Heart left ventricle (tissue), 16 donors: ENCODE data around the gene TMEM185B. TPM values are rescaled to one million over a fixed set of nuclear protein-coding genes. Genes with fewer than 3 reads are reported as not detected.
"Not testable (repeated sequence)": the region's sequence is repeated elsewhere in the genome, so short reads cannot be mapped to it uniquely, and the experiment has no call there.

Experiments used
- ATAC-seq, 4 donors: fragments of 200-7000 bp; cut with Tn5 transposase; one replicate each; pipeline ENCODE4 v1.9.1; 2020 to 2022; ENCODE audit warnings: moderate library complexity in 4 of 4, mild to moderate bottlenecking in 3 of 4, moderate number of reproducible peaks in 1 of 4
- DNase-seq, 5 donors: peaks; one replicate each; pipeline ENCODE4 v3.0.0-alpha.2; 2020
- H3K27ac ChIP-seq, 12 donors: fragments of 200-600 bp; sonication (generic) in 4 of 12; one replicate each; pipeline versions ENCODE4 v1.5.0 to v1.8.0; 2016 to 2022; ENCODE audit warnings: mild to moderate bottlenecking in 2 of 12
- H3K27me3 ChIP-seq, 9 donors: fragments of 200-600 bp; sonication (generic) in 2 of 9; one replicate each; pipeline versions ENCODE4 v1.5.1 to v1.8.0; 2016 to 2022; ENCODE audit warnings: mild to moderate bottlenecking in 3 of 9
- H3K36me3 ChIP-seq, 9 donors: fragments of 200-600 bp; sonication (generic) in 2 of 9; one replicate each; pipeline versions ENCODE4 v1.5.0 to v1.8.0; 2018 to 2022; ENCODE audit warnings: mild to moderate bottlenecking in 2 of 9
- H3K4me1 ChIP-seq, 12 donors: fragments of 200-600 bp; sonication (generic) in 4 of 12; one replicate each; pipeline versions ENCODE4 v1.5.0 to v1.8.0; 2016 to 2022; ENCODE audit warnings: mild to moderate bottlenecking in 3 of 12
- H3K4me3 ChIP-seq, 12 donors: fragments of 200-600 bp; sonication (generic) in 4 of 12; one replicate each; pipeline versions ENCODE4 v1.5.0 to v1.8.0; 2017 to 2022; ENCODE audit warnings: mild to moderate bottlenecking in 9 of 12, moderate library complexity in 4 of 12
- H3K9me3 ChIP-seq, 12 donors: fragments of 200-600 bp; sonication (generic) in 4 of 12; one replicate each; pipeline versions ENCODE4 v1.5.0 to v1.8.0; 2016 to 2022; ENCODE audit warnings: mild to moderate bottlenecking in 1 of 12
- POLR2A ChIP-seq, 2 donors: fragments of 450-650 bp; IDR thresholded peaks; one replicate each; pipeline ENCODE4 v1.6.1; 2017; ENCODE audit warnings: antibody characterized with exemption in 2 of 2, mild to moderate bottlenecking in 2 of 2, moderate library complexity in 2 of 2
- WGBS, 4 donors: extraction: QIAGEN DNeasy Blood & Tissue Kit in 2 of 4; methylation state at CpG; one replicate each; pipeline versions ENCODE4 v1.1.5 to v1.1.7; 2013 to 2018; 5-methylcytosine and 5-hydroxymethylcytosine counted together
- intact Hi-C, 10 donors: fragments of 100-400 bp; cut with DNase I; formaldehyde crosslinking; loops; one replicate each; pipeline versions ENCODE4 v1.11.1 to v1.14.2; 2022
- polyA plus RNA-seq, 2 donors: library from polyadenylated mRNA; stranded (reverse); fragments of 200-250 nt; gene quantifications; one replicate each; pipeline ENCODE4 v1.2.3, GENCODE V29; 2013
- total RNA-seq, 9 donors: library from RNA; depleted of rRNA in 2 of 9; stranded (reverse); fragments of >200 nt in 2 of 9; fragmentation: NEBNext Ultra II Directional in 3 of 9; extraction: Animal tissue kit (Norgen Biotek cat#: 25700) in 3 of 9; gene quantifications; one replicate each; pipeline versions ENCODE4 v1.1.0 to v1.2.4, GENCODE V29; 2016 to 2023
- TF ChIP-seq, protein P1 (sequence below), 12 donors: fragments of 200-600 bp; sonication (generic) in 4 of 12; IDR thresholded peaks; one replicate each; pipeline versions ENCODE4 v1.5.0 to v1.8.0; 2018 to 2022; ENCODE audit warnings: antibody characterized with exemption in 12 of 12, mild to moderate bottlenecking in 5 of 12
- donor health status: ischemic (EF 13 %, LVEDD 7.1; RV severe dilation, severe dysfunction).
- donor health status: healthy with polysubstance abuse.
- donor health status: DM: no; HTN: yes; CAD: no.
- donor health status: DM: no; HTN: no; CAD: no.
- donor health status: ischemic (EF 25% LVEDD 6.9; RV normal size, moderate dysfunction).
- donor health status: ischemic (EF 25% LVEDD 5.7; RV mildly dilated, moderate dysfunction).
- donor health status: healthy.
- donor health status: DM: yes; HTN: yes; CAD: no.
- donor health status: ischemic (EF 35%, LVEDD 5.7; RV mildly dilated, moderate dysfunction).
- donor health status: nonischemic (EF 11% LVEDD 7.7; RV severe dilation, severe dysfunction).
- donor health status: DM: yes; HTN: yes; CAD: no.
- donor health status: PGD.
- donor health status: ischemic (EF 29% LVEDD 5.4; RV normal size, mild dysfunction).
- donor health status: nonischemic (EF 23%, LVEDD 6.1; RV moderate dilation, normal function).

TMEM185B gene
- total and polyA plus RNA-seq, 11 donors: 7.8 to 29.8 (median 22.5) TPM

DNA sequence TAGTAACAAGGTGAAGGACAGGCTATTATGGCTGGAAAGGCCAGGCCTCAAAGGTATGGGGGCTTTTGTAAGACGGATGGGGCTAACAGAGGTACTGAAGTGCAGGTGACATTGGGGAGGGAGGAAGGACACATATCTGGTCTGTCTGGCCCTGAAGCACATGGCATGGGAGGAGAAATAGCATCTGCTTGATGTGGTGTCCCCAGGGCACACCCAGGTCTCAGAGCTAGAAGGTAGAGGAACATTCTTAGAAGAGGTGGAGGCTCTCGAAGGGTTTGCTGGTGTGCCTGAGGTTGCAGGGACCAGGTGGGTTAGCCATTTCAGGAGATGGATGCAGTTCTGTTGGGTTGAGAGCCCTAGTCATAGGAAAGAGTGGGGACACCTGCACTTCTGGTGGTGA lies 39.0 kb upstream of the TMEM185B start:
- Histone ChIP-seq H3K9me3 (no peaks in the 10 kb centered on the region), H3K27ac (no peak overlapping the region), H3K36me3 (no peaks in the 10 kb centered on the region), H3K4me3 (no peak overlapping the region), H3K27me3 (no peaks in the 10 kb centered on the region), H3K4me1 (peaks cover 0 to 67% (median 27%) of the 10 kb centered on the region in 12 donors)
- no peak for DNase-seq
- ATAC-seq: no peak
- TF ChIP-seq, protein P1, sequence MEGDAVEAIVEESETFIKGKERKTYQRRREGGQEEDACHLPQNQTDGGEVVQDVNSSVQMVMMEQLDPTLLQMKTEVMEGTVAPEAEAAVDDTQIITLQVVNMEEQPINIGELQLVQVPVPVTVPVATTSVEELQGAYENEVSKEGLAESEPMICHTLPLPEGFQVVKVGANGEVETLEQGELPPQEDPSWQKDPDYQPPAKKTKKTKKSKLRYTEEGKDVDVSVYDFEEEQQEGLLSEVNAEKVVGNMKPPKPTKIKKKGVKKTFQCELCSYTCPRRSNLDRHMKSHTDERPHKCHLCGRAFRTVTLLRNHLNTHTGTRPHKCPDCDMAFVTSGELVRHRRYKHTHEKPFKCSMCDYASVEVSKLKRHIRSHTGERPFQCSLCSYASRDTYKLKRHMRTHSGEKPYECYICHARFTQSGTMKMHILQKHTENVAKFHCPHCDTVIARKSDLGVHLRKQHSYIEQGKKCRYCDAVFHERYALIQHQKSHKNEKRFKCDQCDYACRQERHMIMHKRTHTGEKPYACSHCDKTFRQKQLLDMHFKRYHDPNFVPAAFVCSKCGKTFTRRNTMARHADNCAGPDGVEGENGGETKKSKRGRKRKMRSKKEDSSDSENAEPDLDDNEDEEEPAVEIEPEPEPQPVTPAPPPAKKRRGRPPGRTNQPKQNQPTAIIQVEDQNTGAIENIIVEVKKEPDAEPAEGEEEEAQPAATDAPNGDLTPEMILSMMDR (IDR thresholded peaks at IDR 0.05): no peak
- TF ChIP-seq POLR2A (IDR thresholded peaks at IDR 0.05): no peak
- intact Hi-C loops: no loop called here
- WGBS, 4 donors: 64 to 88% (median 80%) methylated on average over 2 of the region's 2 CpGs

DNA sequence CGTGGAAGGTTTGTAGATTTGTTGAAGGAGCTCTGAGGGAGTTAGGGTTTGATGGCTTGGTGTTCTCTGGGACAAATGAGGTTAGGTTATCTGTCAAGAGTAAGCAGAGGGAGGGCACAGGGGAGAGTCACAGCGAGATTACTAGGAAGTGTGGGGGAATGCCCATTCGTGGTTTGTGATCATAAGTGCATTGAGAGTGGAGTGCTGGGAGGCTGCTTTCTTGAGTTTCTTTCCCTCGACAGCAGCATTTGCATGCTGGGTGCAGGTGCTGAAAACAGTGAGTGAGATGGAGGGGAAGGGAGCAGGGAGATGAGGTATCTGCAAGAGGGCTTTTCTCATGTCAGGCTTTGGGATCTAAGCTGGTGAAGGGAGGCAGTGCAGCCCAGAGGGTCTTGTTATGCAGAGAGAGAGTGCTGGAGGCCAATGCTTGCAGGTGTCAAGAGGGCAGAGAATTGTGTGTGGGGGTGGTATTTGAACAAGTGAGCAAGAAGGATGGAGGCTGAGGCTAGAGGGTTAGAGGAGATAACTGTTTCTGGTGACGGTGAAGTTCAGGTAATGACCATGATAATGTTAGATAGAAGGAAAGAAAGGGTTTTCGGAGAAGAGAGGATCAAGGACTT lies 38.3 kb upstream of the TMEM185B start:
- no peak for ATAC-seq
- intact Hi-C loops: no loop called here
- Histone ChIP-seq H3K4me3 (no peak overlapping the region), H3K4me1 (peaks cover 0 to 67% (median 29%) of the 10 kb centered on the region in 12 donors), H3K9me3 (no peaks in the 10 kb centered on the region), H3K27me3 (no peaks in the 10 kb centered on the region), H3K36me3 (no peaks in the 10 kb centered on the region), H3K27ac (no peak overlapping the region)
- DNase-seq: no peak
- TF ChIP-seq, protein P1 (IDR thresholded peaks at IDR 0.05): no peak
- TF ChIP-seq POLR2A (IDR thresholded peaks at IDR 0.05): no peak
- 85 to 87% (median 87%) methylated on average over 6 of the region's 6 CpGs for WGBS, 4 donors

DNA sequence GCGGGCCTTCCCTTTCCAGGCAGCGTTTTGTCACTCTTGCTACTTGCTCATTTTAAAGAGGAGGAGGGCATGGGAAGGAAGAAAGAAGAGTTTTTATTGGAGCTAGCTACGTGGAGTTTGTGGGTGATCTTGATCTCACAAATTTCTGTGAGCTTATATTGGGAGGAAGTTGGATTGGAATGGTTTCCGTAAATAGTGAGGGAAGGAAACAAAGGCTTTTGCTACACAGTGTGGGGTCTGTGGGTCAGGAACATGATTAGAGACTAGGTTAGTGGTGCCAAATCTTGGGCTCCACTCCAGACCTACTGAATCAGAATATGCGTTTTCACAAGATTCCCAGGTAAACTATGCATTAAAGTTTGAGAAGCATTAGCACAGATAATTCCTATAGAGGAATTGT lies 37.5 kb upstream of the TMEM185B start:
- H3K4me3 ChIP-seq: no peak overlapping the region
- ATAC-seq (peak in 1 of 4 donors; percentile 22), DNase-seq (no peak)
- intact Hi-C loops: no loop called here
- TF ChIP-seq POLR2A (IDR thresholded peaks at IDR 0.05): no peak
- TF ChIP-seq, protein P1 (IDR thresholded peaks at IDR 0.05): no peak
- H3K27ac ChIP-seq: peak overlapping the region in 1 of 12 donors; percentile 49
- no peaks in the 10 kb centered on the region for H3K27me3 ChIP-seq
- WGBS, 4 donors: 68 to 75% (median 71%) methylated on average over 5 of the region's 5 CpGs
- H3K9me3 ChIP-seq: no peaks in the 10 kb centered on the region
- H3K4me1 ChIP-seq: peaks cover 0 to 67% (median 37%) of the 10 kb centered on the region in 12 donors
- H3K36me3 ChIP-seq: no peaks in the 10 kb centered on the region

DNA sequence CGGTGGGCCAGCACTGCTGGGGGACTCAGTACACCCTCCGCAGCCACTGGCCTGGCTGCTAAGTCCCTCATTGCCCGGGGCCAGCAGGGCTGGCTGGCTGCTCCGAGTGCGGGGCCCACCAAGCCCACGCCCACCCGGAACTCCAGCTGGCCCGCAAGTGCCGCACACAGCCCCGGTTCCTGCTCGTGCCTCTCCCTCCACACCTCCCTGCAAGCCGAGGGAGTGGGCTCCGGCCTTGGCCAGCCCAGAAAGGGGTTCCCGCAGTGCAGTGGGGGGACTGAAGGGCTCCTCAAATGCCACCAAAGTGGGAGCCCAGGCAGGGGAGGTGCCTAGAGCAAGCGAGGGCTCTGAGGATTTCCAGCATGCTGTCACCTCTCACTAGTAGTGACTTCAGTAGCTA lies 36.7 kb upstream of the TMEM185B start:
- not testable (repeated sequence) for ATAC-seq, H3K27me3 ChIP-seq, H3K4me3 ChIP-seq, H3K27ac ChIP-seq, DNase-seq, H3K9me3 ChIP-seq, H3K36me3 ChIP-seq
- intact Hi-C loops: loop anchor here in 4 of 10 donors (5.0 to 10.0 kb wide), 4 partner anchors 32 to 55 kb away; partner anchors contain the start of gene TMEM185B (in 1 of the 4)
- H3K4me1 ChIP-seq: peaks cover 1 to 67% (median 42%) of the 10 kb centered on the region in 12 donors
- WGBS, 4 donors: 95 to 98% (median 97%) methylated on average over 8 to 15 of the region's 15 CpGs
